ENCODE results near the gene EXOSC2. TPM values are rescaled to one million over a fixed set of nuclear protein-coding genes. Genes with fewer than 3 reads are reported as not detected.

The EXOSC2 gene
- polyA plus RNA-seq, 1 donor from 2014 or later, result 36.3 TPM

DNA sequence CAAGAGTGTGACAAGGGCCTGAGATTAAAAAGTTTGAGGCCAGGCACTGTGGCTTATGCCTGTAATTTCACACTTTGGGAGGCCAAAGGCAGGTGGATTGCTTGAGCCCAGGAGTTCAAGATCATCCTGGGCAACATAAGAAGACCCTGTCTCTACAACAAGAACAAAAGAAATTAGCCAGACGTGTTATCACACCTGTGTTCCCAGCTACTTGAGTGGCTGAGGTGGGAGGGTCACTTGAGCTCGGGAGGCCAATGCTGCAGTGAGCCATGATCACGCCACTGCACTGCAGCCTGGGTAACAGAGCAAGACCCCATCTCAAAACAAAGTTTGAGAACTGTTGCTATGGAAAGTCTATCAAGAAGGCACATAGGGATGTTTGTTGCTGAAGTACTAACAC, 25.0 kb downstream of the EXOSC2 start:
- H3K27me3 ChIP-seq (ENCODE audit: insufficient read depth, low read depth, low read length), result no peaks in the 10 kb centered on the region
- no peak overlapping the region for H2AFZ ChIP-seq (ENCODE audit: low read depth, low read length)
- H4K20me1 ChIP-seq (ENCODE audit: insufficient read depth), result peaks cover 6% of the 10 kb centered on the region

DNA sequence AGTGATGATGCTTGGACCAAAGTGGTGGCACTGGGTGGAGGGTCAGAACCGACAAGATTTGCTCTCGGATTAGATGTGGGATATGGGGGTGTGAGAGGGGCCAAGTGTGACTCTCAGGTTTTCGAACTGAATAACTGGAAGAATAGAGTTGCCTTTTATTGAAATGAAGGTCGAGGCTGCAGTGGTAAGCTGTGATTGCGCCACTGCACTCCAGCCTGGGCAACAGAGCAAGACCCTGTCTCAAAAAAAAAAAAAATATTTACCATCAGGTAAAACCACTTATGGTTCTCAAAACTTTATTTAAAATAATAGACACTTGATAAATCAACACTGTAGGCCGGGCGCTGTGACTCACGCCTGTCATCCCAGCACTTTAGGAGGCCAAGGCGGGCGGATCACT, 27.2 kb downstream of the EXOSC2 start:
- Histone ChIP-seq H3K4me3 (ENCODE audit: low read length) (no peak overlapping the region), H3K4me2 (ENCODE audit: low read length) (no peak overlapping the region), H3K79me2 (replicated peaks; ENCODE audit: insufficient read depth, low read length) (peaks cover 28% of the 10 kb centered on the region), H3K9ac (ENCODE audit: low read length) (no peak overlapping the region), H3K9me3 (ENCODE audit: low read length) (no peaks in the 10 kb centered on the region), H4K20me1 (ENCODE audit: insufficient read depth) (no peaks in the 10 kb centered on the region), H3K27me3 (ENCODE audit: insufficient read depth, low read depth, low read length) (no peaks in the 10 kb centered on the region), H3K9me2 (ENCODE audit: insufficient read depth, low read length) (no peaks in the 10 kb centered on the region), H3F3A (ENCODE audit: insufficient read depth, low read length, poor library complexity, severe bottlenecking) (no peaks in the 10 kb centered on the region), H2AFZ (ENCODE audit: low read depth, low read length) (no peak overlapping the region), H3K27ac (ENCODE audit: low read length) (no peak overlapping the region), H3K36me3 (ENCODE audit: insufficient read depth, low read length) (no peaks in the 10 kb centered on the region)
- TF ChIP-seq MXI1 (conservative IDR thresholded peaks at IDR 0.05; ENCODE audit: poor library complexity, severe bottlenecking), result no peak
- no peak for TF ChIP-seq EZH2 (IDR thresholded peaks at IDR 0.05; ENCODE audit: borderline replicate concordance, insufficient read depth, low read length, poor library complexity, severe bottlenecking)
- no peak for TF ChIP-seq EP300 (conservative IDR thresholded peaks at IDR 0.05; ENCODE audit: poor library complexity, severe bottlenecking)
- TF ChIP-seq SMC3 (conservative IDR thresholded peaks at IDR 0.05; ENCODE audit: poor library complexity), result no peak
- TF ChIP-seq, protein P1, sequence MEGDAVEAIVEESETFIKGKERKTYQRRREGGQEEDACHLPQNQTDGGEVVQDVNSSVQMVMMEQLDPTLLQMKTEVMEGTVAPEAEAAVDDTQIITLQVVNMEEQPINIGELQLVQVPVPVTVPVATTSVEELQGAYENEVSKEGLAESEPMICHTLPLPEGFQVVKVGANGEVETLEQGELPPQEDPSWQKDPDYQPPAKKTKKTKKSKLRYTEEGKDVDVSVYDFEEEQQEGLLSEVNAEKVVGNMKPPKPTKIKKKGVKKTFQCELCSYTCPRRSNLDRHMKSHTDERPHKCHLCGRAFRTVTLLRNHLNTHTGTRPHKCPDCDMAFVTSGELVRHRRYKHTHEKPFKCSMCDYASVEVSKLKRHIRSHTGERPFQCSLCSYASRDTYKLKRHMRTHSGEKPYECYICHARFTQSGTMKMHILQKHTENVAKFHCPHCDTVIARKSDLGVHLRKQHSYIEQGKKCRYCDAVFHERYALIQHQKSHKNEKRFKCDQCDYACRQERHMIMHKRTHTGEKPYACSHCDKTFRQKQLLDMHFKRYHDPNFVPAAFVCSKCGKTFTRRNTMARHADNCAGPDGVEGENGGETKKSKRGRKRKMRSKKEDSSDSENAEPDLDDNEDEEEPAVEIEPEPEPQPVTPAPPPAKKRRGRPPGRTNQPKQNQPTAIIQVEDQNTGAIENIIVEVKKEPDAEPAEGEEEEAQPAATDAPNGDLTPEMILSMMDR (IDR thresholded peaks at IDR 0.05; ENCODE audit: poor library complexity, severe bottlenecking), result no peak
- TF ChIP-seq POLR2AphosphoS5 (IDR thresholded peaks at IDR 0.05), result no peak
- TF ChIP-seq, protein P2, sequence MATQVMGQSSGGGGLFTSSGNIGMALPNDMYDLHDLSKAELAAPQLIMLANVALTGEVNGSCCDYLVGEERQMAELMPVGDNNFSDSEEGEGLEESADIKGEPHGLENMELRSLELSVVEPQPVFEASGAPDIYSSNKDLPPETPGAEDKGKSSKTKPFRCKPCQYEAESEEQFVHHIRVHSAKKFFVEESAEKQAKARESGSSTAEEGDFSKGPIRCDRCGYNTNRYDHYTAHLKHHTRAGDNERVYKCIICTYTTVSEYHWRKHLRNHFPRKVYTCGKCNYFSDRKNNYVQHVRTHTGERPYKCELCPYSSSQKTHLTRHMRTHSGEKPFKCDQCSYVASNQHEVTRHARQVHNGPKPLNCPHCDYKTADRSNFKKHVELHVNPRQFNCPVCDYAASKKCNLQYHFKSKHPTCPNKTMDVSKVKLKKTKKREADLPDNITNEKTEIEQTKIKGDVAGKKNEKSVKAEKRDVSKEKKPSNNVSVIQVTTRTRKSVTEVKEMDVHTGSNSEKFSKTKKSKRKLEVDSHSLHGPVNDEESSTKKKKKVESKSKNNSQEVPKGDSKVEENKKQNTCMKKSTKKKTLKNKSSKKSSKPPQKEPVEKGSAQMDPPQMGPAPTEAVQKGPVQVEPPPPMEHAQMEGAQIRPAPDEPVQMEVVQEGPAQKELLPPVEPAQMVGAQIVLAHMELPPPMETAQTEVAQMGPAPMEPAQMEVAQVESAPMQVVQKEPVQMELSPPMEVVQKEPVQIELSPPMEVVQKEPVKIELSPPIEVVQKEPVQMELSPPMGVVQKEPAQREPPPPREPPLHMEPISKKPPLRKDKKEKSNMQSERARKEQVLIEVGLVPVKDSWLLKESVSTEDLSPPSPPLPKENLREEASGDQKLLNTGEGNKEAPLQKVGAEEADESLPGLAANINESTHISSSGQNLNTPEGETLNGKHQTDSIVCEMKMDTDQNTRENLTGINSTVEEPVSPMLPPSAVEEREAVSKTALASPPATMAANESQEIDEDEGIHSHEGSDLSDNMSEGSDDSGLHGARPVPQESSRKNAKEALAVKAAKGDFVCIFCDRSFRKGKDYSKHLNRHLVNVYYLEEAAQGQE (IDR thresholded peaks at IDR 0.05; ENCODE audit: borderline replicate concordance), result no peak
- TF ChIP-seq TAF1 (IDR thresholded peaks at IDR 0.05; ENCODE audit: low read depth), result no peak
- no peak for TF ChIP-seq RAD21 (conservative IDR thresholded peaks at IDR 0.05)

More for the DNA sequence above, 25.0 kb downstream of the EXOSC2 start:
- no peak for TF ChIP-seq RAD21 (conservative IDR thresholded peaks at IDR 0.05)
- TF ChIP-seq TAF1 (IDR thresholded peaks at IDR 0.05; ENCODE audit: low read depth), result no peak
- TF ChIP-seq, protein P1 (IDR thresholded peaks at IDR 0.05; ENCODE audit: poor library complexity, severe bottlenecking), result no peak
- no peak for TF ChIP-seq POLR2AphosphoS5 (IDR thresholded peaks at IDR 0.05)
- no peak for TF ChIP-seq EP300 (conservative IDR thresholded peaks at IDR 0.05; ENCODE audit: poor library complexity, severe bottlenecking)
- TF ChIP-seq EZH2 (IDR thresholded peaks at IDR 0.05; ENCODE audit: borderline replicate concordance, insufficient read depth, low read length, poor library complexity, severe bottlenecking), result no peak
- TF ChIP-seq SMC3 (conservative IDR thresholded peaks at IDR 0.05; ENCODE audit: poor library complexity), result no peak
- no peak for TF ChIP-seq MXI1 (conservative IDR thresholded peaks at IDR 0.05; ENCODE audit: poor library complexity, severe bottlenecking)
- TF ChIP-seq, protein P2 (IDR thresholded peaks at IDR 0.05; ENCODE audit: borderline replicate concordance), result no peak
- Histone ChIP-seq H3K27ac (ENCODE audit: low read length) (no peak overlapping the region), H3K4me3 (ENCODE audit: low read length) (no peak overlapping the region), H3K9me2 (ENCODE audit: insufficient read depth, low read length) (no peaks in the 10 kb centered on the region), H3K9me3 (ENCODE audit: low read length) (no peaks in the 10 kb centered on the region), H3F3A (ENCODE audit: insufficient read depth, low read length, poor library complexity, severe bottlenecking) (no peaks in the 10 kb centered on the region), H3K36me3 (ENCODE audit: insufficient read depth, low read length) (no peaks in the 10 kb centered on the region), H3K79me2 (replicated peaks; ENCODE audit: insufficient read depth, low read length) (peaks cover 50% of the 10 kb centered on the region), H3K9ac (ENCODE audit: low read length) (no peak overlapping the region), H3K4me2 (ENCODE audit: low read length) (no peak overlapping the region)
